Hematopoietic multipotent progenitor cell treated with erythropoietin and hydrocortisone succinate and interleukin-3 and kit ligand, for 17 days (in vitro differentiated cells): Measurements from ENCODE around the gene MRPL36.
"Not testable (repeated sequence)": the region's sequence is repeated elsewhere in the genome, so short reads cannot be mapped to it uniquely, and the experiment has no call there.

Experiments
- DNase-seq: peaks from one replicate; pipeline ENCODE4 v3.0.0-alpha.2; 2015; ENCODE audit warnings: low spot score

MRPL36 gene

GRCh38 chr5:1832511-1833250, 33.0 kb upstream of the MRPL36 start:
- DNase-seq = no peak

DNA sequence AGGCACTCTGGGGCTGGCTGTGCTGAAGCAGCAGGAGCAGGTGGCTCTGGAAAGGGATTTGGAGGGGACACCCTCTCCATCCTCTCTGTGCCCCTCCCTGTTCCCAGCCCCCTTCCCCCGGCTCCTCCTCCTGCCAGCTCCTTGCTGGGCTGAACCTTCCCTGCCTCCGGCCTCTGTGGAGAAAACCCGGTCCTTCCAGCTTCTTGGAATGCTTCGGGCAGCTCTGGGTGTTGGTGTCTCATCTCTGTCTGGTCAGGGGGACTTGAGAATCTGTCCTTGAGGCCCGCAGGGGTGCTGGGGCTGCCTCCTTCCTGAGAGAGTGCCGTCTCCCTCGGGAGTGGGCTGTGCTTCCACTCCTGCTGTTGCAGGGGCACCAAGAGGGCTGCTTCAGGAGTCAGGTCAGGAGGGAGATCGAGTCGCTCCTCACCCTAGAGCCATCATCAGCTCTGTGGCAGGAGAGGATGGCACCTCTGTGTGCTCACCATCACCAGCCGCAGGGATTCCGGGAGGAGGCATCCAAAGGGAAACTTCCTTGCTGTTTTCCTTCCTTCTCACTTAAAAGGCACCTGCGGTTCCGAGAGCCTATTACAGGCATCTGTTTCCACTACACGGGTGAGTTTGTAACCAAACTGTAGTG, 32.2 kb upstream of the MRPL36 start:
- no peak for DNase-seq

GRCh38 chr5:1831257-1831656, 31.6 kb upstream of the MRPL36 start:
- DNase-seq = no peak

DNA sequence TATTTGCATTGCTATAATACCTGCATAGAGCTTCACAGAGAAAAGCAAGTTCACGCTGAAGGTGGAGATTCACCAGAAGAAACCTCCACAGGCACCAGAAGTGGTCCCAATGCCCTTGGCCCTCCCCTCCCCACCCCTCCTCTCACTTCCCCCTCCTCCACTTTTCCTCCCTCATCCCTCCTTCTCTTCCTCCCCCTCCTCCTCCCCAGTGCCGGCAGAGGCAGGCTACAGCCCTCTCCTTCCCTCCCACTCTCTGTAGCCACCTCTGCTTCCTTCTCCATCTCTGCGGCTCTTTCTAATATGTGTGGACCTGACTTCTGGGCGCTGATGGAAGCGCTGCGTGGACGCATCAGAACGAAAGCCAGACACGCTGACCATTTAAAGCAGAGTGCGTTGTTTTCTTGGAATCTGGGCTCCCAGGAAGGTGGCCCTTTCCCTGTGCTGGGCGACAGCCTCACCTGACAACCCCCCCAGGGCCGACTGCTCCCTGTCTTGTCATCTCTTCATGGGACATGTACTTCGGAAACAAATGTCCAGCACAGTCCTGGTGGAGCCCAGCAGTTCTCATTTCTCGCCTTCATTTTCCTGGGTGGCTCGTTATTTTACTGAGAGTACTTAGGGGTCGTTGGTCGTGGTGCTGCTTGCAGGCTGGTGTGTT, 31.1 kb upstream of the MRPL36 start:
- DNase-seq = no peak

- no peak for DNase-seq
Measured at GRCh38 chr5:1827886-1828397, 28.3 kb upstream of the MRPL36 start.

DNA sequence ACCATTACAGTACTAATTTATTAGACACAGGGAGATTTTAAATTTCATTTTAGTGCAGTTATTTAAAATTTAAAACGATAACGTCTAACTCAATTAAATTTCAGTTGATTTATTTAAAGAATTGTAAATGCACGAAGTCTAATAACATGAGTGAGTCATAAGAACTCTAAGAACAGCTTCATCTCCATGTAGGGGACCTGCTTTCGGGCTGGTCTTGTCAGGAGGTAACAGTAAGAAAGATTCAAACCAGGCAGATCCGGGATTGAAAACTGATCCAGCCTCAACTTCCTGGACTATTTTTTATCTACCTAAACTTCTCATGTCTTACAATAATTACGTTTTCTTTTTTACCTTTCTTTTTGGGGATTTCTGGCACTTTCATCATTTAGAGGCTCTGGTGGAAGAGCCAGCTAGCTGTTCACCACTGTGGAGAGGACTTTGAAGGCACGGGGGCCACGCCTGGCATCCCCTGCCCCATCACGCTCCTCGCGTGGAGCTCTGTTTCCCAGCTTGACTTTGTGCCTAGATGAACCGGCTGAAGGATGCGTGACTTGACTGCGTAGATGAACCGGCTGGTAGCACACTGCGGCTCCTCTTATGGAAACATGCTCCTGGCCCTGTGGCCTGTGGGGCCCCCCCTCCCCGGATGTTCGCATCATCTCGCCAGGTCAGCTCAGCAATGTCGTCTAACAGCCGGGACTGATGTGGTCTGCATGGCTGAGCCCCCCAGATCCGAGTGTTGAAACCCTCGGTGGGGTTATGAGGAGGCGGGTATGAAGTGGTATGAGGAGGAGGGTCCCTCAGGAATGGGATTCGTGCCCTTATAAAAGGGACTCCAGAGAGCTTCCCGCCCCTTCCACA, 27.6 kb upstream of the MRPL36 start:
- DNase-seq = no peak

DNA sequence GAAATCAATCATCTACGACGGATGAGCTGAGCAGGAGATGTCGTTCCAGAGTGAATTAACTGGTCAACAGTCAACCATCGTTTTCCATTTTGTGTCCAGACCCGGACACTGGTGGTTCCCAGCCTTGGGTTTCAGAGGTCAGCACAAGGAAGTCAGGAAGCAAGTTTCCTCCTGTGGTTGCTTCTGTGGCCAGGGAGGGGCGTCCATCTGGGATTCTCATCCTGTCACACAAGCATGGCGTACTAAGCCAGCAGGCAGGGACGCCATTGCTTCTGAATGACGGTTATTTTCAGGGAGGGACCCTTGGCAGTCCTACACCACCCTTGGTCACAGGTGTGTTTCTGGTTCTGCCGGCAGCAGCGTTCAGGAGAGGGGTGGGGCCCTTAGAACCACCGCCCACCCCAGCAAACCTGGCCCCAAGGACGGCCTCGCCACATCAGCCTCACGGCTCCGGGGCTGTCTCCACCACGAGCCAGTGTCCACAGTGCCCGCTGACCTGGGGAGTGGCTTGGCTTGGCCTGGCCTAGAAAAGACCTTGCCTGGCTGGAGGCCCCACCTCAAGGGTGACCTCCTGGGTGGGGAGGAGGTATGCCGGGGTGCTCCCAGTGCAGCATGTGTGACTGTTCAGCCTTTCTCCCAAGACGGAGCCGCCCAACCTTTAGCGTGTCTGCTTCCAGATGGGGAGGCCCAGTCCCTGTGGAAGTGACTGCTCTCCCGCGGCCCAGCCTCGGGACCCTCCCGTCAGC, 26.8 kb upstream of the MRPL36 start:
- no peak for DNase-seq

- DNase-seq = no peak
Measured at GRCh38 chr5:1824903-1825841, 25.5 kb upstream of the MRPL36 start.

DNA sequence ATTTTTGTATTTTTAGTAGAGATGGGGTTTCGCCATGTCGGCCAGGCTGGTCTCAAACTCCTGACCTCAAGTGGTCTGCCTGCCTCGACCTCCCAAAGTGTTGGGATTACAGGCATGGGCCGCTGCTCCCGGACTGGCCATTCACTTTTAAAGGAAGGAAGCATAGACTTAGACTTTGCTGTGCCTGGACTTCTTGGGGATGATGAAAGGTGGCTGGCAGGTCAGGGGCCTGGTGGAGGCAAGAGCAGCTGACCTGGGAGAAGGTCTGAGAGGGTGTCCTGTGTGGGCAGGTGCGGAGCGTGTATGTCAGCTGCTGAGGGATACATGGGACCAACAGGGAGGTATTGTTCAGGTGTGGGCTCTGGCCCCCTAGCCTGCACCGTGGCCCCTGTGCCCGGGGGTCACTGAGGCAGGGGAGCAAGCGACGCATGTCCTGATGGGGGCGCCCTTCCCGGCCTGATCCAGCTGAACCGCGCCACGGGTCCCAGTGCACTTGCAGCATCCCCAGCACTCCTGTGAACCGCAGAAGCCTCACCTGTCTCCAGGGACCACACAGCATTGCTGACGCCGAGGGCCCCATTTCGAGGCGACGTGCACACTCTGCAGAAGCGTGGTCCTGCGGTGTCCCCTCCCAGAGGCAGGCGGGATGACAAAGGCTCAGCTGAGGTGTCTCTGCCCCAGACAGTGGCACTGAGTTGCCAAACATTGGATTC, 24.6 kb upstream of the MRPL36 start:
- no peak for DNase-seq

DNA sequence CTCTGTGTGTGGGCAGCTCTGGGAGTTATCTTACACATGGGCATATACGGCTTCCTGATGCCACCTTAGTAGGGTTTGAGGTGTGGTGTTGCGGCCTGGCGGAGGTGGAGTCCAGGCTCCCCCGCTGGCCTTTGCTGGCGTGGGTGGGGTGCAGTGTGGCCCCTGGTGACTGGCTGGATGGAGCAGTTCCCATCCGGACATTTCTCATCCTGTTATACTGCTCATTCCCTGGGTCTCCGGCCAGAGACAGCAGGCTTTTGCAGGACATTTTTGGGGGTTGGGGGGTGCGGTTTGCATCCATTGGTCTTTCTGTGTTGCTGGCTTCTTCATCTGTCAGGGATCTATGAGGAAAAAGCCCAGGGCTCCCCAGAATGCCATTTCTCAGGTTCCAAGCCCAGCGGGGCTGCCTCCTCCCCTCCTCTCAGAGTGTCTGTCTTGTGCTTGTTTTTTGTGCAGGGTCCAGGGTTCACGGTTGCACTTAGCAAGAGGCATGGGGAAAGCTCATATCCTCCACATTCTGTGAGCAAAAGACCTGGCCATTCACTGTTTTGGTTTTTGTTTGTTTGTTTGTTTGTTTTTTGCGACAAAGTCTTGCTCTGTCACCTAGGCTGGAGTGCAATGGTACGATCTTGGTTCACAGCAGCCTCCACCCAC, 23.9 kb upstream of the MRPL36 start:
- no peak for DNase-seq

DNA sequence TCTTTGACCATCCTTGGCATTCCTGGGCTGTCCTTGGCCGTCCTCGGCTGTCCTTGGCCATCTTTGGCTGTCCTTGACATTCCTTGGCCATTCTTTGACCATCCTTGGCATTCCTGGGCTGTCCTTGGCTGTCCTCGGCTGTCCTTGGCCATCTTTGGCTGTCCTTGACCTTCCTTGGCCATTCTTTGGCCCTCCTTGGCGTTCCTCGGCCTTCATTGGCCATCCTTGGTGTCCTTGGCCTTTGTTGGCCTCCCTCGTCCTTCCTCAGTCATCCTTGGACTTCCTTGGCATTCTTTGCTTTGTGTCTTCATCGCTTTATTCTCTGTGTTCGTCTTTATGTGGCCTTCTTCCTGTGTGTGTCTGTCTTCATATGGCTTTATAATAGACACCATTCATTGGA, 22.2 kb upstream of the MRPL36 start:
- no peak for DNase-seq

DNA sequence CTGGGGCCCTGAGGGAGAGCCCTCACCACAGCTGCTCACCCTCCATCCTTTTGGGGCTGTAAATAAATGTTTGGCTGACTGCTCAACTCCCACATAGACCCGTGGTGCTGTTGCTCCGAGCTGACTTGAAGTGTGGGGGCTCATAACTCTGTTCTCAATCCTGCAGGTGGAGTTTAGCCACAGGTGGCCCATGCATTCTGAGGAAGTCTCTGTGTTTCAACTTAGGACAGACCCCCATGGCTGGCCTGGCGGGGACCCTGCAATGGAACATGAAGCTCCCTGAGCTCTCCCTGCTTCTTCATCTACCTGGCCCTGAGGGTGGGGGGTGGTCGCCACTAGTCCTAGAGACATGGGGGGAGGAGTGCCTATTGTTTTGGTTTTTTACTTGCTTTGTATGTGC, 21.3 kb upstream of the MRPL36 start:
- no peak for DNase-seq

DNA sequence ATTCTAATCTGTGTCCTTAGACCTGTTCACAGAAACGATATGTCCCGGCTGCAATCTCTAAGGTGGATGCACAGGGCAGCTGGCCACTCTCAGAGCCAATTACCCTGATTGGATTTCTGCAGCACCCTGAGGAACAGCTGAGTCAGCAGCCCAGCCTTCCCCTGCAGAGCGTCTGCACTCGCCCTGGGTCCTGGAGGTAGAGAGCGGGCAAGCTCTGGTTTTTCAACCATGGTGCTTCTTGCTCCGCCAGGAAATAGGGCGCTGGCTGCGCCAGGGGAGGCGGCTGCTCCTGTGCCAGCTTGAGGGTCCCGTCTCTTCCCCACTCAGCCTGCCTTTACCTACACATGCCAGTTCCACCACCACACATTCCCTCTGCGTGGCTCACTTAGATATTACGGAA, 20.7 kb upstream of the MRPL36 start:
- no peak for DNase-seq

DNA sequence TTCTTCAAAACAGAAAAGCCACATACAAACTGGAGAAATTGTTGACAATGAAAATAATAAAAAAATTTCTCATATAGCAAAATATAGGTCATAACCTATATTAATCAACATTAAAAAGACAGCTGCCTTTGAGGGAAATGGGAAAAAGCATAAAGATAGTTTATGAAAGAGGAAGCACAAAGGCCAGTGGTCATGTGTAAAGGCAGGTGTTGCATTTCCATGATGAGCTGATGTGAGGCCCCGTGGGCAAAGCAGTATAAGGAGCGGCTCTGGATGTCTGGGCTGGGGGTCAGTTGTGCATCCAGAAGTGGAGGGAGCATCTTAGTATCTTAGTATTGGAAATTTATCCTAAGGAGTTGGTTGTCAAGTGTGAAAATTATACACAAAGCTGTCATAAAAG, 19.8 kb upstream of the MRPL36 start:
- no peak for DNase-seq

DNA sequence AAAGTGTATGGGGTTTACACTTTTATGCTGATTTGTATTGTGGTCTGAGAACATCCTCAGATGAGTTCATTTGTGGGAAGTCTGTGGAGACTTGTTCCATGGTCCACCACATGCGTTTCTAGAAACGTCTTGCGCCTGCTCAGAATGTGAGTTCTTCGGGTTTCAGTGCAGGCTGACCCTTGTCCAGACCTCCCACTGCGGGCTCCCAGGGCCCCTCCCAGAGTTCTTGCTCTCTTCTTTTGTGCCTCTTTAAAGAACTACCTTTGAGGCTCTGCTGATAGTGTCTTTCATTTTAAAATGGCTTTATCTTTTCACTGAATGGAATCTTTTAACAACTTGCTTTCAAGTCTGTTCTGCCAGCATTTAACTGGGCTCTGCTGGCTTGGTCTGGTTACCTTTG, 19.1 kb upstream of the MRPL36 start:
- DNase-seq = no peak

DNA sequence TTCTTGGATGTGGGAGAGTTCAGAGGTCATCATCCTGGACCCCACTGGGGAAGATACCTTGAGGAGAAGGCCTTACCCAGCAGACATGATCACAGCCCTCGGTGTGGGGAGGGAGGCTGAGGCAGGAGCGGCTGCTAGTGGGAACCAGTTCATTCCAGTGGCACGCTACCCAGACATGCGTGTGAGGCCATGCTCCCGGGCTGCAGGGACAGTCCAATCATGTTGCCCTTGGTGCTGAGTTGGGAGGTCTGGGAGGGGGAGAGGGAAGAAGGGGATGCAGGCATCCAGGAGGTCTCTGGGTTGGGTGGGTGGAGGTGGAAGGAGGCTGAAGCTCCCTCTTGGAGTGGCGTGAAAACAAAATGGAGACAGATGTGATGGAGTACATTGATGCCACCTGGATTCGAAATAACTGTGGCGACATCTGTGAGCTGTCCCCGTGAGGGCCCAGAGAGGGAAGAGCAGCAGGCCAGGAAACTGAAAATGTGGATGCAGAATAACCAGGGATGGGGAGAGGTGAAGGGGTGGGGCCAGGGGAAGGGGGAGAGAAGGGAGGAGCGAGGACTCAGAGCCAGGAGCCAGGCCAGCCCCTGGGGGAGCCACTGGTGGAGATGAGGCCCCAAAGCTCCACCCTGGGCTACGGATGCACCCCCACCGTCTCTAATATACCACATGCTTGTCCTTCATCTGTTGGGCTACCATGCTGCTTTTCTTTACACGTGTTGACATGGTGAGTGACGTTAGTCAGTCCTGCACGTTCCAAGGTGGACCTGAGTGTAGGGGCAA, 17.8 kb upstream of the MRPL36 start:
- DNase-seq = no peak

GRCh38 chr5:1816495-1817089, 17.0 kb upstream of the MRPL36 start:
- DNase-seq = not testable (repeated sequence)

DNA sequence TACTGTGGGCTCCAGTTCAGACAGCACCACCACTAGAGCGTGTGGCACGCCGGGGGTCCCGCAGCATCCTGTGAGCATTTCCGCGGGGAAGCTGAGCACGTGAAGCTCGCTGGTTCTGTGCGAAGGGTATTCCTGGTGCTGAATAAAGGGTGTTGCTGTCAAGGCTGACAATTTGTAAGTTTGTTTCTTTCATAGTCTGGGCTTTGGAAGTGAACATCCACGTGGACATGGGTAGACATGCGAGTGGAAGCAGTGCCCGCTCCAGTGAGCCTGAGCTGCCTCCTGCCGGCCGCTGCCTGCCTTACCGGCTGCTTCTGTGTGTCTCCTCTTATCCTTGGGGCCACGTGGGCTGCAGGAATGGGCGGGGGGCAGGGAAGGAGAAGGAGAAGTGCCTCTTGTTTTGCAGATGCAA, 16.2 kb upstream of the MRPL36 start:
- DNase-seq = no peak
